K562 (cell line): Measurements from ENCODE around the gene CRHR2. TPM values are rescaled to one million over a fixed set of nuclear protein-coding genes. Genes with fewer than 3 reads are reported as not detected.

Experiments used
- ATAC-seq: fragments of 200-7000 bp; cut with Tn5 transposase; 3 replicates; pipeline ENCODE4 v1.9.1; 2020; ENCODE audit warnings: moderate library complexity
- BruUV-seq: library from RNA; stranded (reverse); fragments of 400-500 nt; replicated peaks from 2 replicates; lab custom pipeline; 2021; lab: Mats Ljungman, UMichigan
- CTCF ChIA-PET: fragments of 300-600 bp; formaldehyde crosslinking; extraction: SDS; loops from one replicate; lab custom pipeline; 2021; ENCODE audit warnings: low intra/inter-chr PET ratio; lab: Yijun Ruan, JAX
- POLR2A ChIA-PET: fragments of 300-600, 350-650 bp; sonication (Branson Sonifier 250); formaldehyde crosslinking; extraction: SDS; loops from one replicate; lab custom pipeline; 2021; ENCODE audit warnings: antibody characterized with exemption, inconsistent platforms; lab: Yijun Ruan, JAX
- DNase-seq, 4 experiments: peaks; one replicate each; pipeline versions ENCODE4 v3.0.0 to v3.0.0-alpha.2; 2011 to 2018; ENCODE audit warnings: low spot score in 3 of 4, mixed read lengths in 3 of 4; ENCODE audit errors: extremely low read depth in 1 of 4
- FAIRE-seq: peaks from 2 replicates; lab custom pipeline; 2011; peaks lifted over from hg19 to GRCh38; lab: Jason Lieb, UNC
- H2AFZ ChIP-seq: 2 replicates; pipeline ENCODE4 v1.6.0; 2011; ENCODE audit warnings: low read depth, low read length, control low read depth, inconsistent platforms
- H3K27ac ChIP-seq: fragments of 200-600 bp; 3 replicates; pipeline ENCODE4 v1.8.0; 2011; ENCODE audit warnings: low read depth, mild to moderate bottlenecking, control low read depth, inconsistent platforms, low read length, moderate library complexity, mixed read lengths; ENCODE audit errors: extremely low read depth
- H3K27me3 ChIP-seq, 2 experiments: fragments of 300-600 bp in 1 of 2; 2 replicates in 1 of 2; 3 replicates in 1 of 2; pipeline versions ENCODE4 v1.6.0 to v1.8.0; 2011; ENCODE audit warnings: inconsistent platforms in 2 of 2, low read length in 2 of 2, mild to moderate bottlenecking in 1 of 2, mixed read lengths in 1 of 2, moderate library complexity in 1 of 2; ENCODE audit not compliant: control insufficient read depth in 2 of 2, insufficient read depth in 2 of 2
- H3K36me3 ChIP-seq: fragments of 300-600 bp; 3 replicates; pipeline ENCODE4 v1.8.0; 2011; ENCODE audit warnings: mild to moderate bottlenecking, low read length, inconsistent platforms; ENCODE audit not compliant: control insufficient read depth, insufficient read depth
- H3K4me1 ChIP-seq, 2 experiments: fragments of 200-600 bp in 1 of 2; replicated peaks in 1 of 2; 2 replicates in 1 of 2; 3 replicates in 1 of 2; pipeline versions ENCODE4 v1.5.1 to v1.8.0; 2011; ENCODE audit warnings: inconsistent platforms in 2 of 2, low read length in 2 of 2, mild to moderate bottlenecking in 1 of 2, mixed read lengths in 1 of 2, moderate library complexity in 1 of 2; ENCODE audit not compliant: control insufficient read depth in 2 of 2, insufficient read depth in 2 of 2
- H3K4me2 ChIP-seq: 2 replicates; pipeline ENCODE4 v1.6.1; 2011; ENCODE audit warnings: low read length, control low read depth, inconsistent platforms, mixed read lengths; ENCODE audit not compliant: insufficient read depth
- H3K4me3 ChIP-seq: fragments of 200-600 bp; sonication (generic), shearing (Covaris generic); 2 replicates; pipeline ENCODE4 v1.5.1; 2016; ENCODE audit warnings: control low read depth, inconsistent platforms
- H3K79me2 ChIP-seq: fragments of 200-600 bp; 3 replicates; pipeline ENCODE4 v1.8.0; 2011; ENCODE audit warnings: low read length, inconsistent platforms; ENCODE audit not compliant: control insufficient read depth, insufficient read depth
- H3K9ac ChIP-seq, 2 experiments: 2 replicates each; pipeline versions ENCODE4 v1.6.0 to v1.6.1; 2011; ENCODE audit warnings: low read depth in 2 of 2, low read length in 2 of 2, control low read depth in 1 of 2, inconsistent platforms in 1 of 2, mild to moderate bottlenecking in 1 of 2, mixed read lengths in 1 of 2; ENCODE audit not compliant: insufficient read depth in 1 of 2
- H3K9me1 ChIP-seq: one replicate; pipeline ENCODE4 v1.6.0; 2011; ENCODE audit warnings: inconsistent platforms, mild to moderate bottlenecking, low read length, moderate library complexity; ENCODE audit not compliant: control insufficient read depth, insufficient read depth
- H3K9me3 ChIP-seq: replicated peaks from 2 replicates; pipeline ENCODE4 v1.5.1; 2011; ENCODE audit warnings: low read depth, low read length, inconsistent platforms; ENCODE audit not compliant: control insufficient read depth, insufficient read depth
- H4K20me1 ChIP-seq: replicated peaks from 2 replicates; pipeline ENCODE4 v1.6.1; 2011; ENCODE audit warnings: low read length, inconsistent platforms, mixed read lengths; ENCODE audit not compliant: control insufficient read depth, insufficient read depth
- JUN ChIP-seq, 2 experiments: sonication (generic) in 1 of 2; formaldehyde crosslinking in 1 of 2; IDR thresholded peaks; 2 replicates each; pipeline versions ENCODE4 v1.6.1 to v1.8.0; 2012 to 2022; ENCODE audit warnings: borderline replicate concordance in 2 of 2, mild to moderate bottlenecking in 2 of 2, improper control_type of control experiment in 1 of 2, low read depth in 1 of 2, low read length in 1 of 2, missing genetic modification reagents in 1 of 2
- KDM4B ChIP-seq, 2 experiments: fragments of 450-650 bp in 1 of 2; sonication (generic) in 1 of 2; IDR thresholded peaks; 2 replicates each; pipeline ENCODE4 v1.6.1; 2016 to 2017; ENCODE audit warnings: borderline replicate concordance in 2 of 2, antibody characterized with exemption in 1 of 2, low read depth in 1 of 2, mild to moderate bottlenecking in 1 of 2
- MBD2 ChIP-seq: sonication (generic); IDR thresholded peaks from 2 replicates; pipeline ENCODE4 v1.6.1; 2016; ENCODE audit warnings: low read depth, borderline replicate concordance
- MLLT1 ChIP-seq, 2 experiments: fragments of 450-650 bp; IDR thresholded peaks; 2 replicates each; pipeline ENCODE4 v1.6.1; 2016
- MYBL2 ChIP-seq, 2 experiments: fragments of 450-650 bp in 1 of 2; sonication (generic) in 1 of 2; formaldehyde crosslinking in 1 of 2; IDR thresholded peaks; 2 replicates each; pipeline versions ENCODE4 v1.6.1 to v1.8.1; 2017 to 2022; ENCODE audit warnings: borderline replicate concordance in 1 of 2, inconsistent platforms in 1 of 2, low read depth in 1 of 2, mild to moderate bottlenecking in 1 of 2, missing genetic modification reagents in 1 of 2, moderate library complexity in 1 of 2
- NR4A1 ChIP-seq, 2 experiments: fragments of 250-450 bp in 1 of 2; fragments of 450-650 bp in 1 of 2; sonication (Bioruptor Pico) in 1 of 2; IDR thresholded peaks; 2 replicates each; pipeline versions ENCODE4 v1.4.0 to v1.6.1; 2016 to 2020; ENCODE audit warnings: mild to moderate bottlenecking in 2 of 2, missing compliant biosample characterization in 1 of 2, missing genetic modification characterization in 1 of 2, moderate library complexity in 1 of 2
- PCBP2 ChIP-seq: fragments of 200-400 bp; formaldehyde crosslinking; IDR thresholded peaks from 2 replicates; pipeline ENCODE4 v1.6.1; 2018; ENCODE audit warnings: low read length, low read depth, mild to moderate bottlenecking, moderate library complexity; ENCODE audit not compliant: poor library complexity, severe bottlenecking
- SAP30 ChIP-seq: fragments of 200-600 bp; sonication (generic); IDR thresholded peaks from 2 replicates; pipeline ENCODE4 v1.6.1; 2012; ENCODE audit warnings: borderline replicate concordance, low read depth, mild to moderate bottlenecking, moderate library complexity, low read length, control low read depth, inconsistent platforms; ENCODE audit not compliant: insufficient read depth, poor library complexity, severe bottlenecking
- SRSF1 ChIP-seq: fragments of 200-400 bp; formaldehyde crosslinking; IDR thresholded peaks from 2 replicates; pipeline ENCODE4 v1.6.1; 2017; ENCODE audit warnings: mild to moderate bottlenecking, low read depth, low read length, moderate library complexity
- SRSF7 ChIP-seq: fragments of 200-400 bp; formaldehyde crosslinking; optimal IDR thresholded peaks from 2 replicates; pipeline ENCODE3; 2017; ENCODE audit warnings: mild to moderate bottlenecking, low read depth, low read length
- STAT5A ChIP-seq: IDR thresholded peaks from 2 replicates; pipeline ENCODE4 v1.6.1; 2012; ENCODE audit warnings: low read length, inconsistent platforms, borderline replicate concordance
- ZNF12 ChIP-seq: sonication (generic); formaldehyde crosslinking; IDR thresholded peaks from 2 replicates; pipeline ENCODE4 v1.4.0; 2020; ENCODE audit warnings: mild to moderate bottlenecking, missing genetic modification reagents
- ZNF174 ChIP-seq: fragments of 250-450 bp; sonication (Bioruptor Pico); IDR thresholded peaks from 2 replicates; pipeline ENCODE4 v1.4.0; 2020; ENCODE audit warnings: mild to moderate bottlenecking
- ZNF239 ChIP-seq: fragments of 250-450 bp; sonication (Bioruptor Pico); IDR thresholded peaks from 2 replicates; pipeline ENCODE4 v1.4.0; 2020; ENCODE audit warnings: mild to moderate bottlenecking
- ZNF408 ChIP-seq: fragments of 250-450 bp; sonication (Bioruptor Pico); IDR thresholded peaks from 2 replicates; pipeline ENCODE4 v1.4.0; 2020; ENCODE audit warnings: low read depth, mild to moderate bottlenecking, moderate library complexity
- ZNF444 ChIP-seq: fragments of 250-450 bp; sonication (Bioruptor Pico); IDR thresholded peaks from 2 replicates; pipeline ENCODE4 v1.4.0; 2020; ENCODE audit warnings: mild to moderate bottlenecking, moderate library complexity
- ZNF778 ChIP-seq: fragments of 450-650 bp; formaldehyde crosslinking; IDR thresholded peaks from 2 replicates; pipeline ENCODE4 v1.4.0; 2020; ENCODE audit warnings: mild to moderate bottlenecking, moderate library complexity
- WGBS: fragments of 100-300 bp; shearing (Covaris generic); methylation state at CpG from one replicate; pipeline ENCODE4 v1.1.6; 2016; ENCODE audit warnings: low coverage, mixed read lengths; ENCODE audit not compliant: insufficient coverage; ENCODE audit errors: missing lambda C conversion rate; 5-methylcytosine and 5-hydroxymethylcytosine counted together
- in situ Hi-C: fragments of 300-500 bp; cut with MboI; formaldehyde crosslinking; loops from 4 replicates; pipeline ENCODE4 v1.15.0; 2018; ENCODE audit warnings: inconsistent platforms, mixed read lengths
- intact Hi-C: fragments of 100-400 bp; cut with micrococcal nuclease; formaldehyde crosslinking; loops from 2 replicates; pipeline ENCODE4 v1.14.2; 2022
- polyA plus RNA-seq, 8 experiments: library from polyadenylated mRNA; depleted of rRNA in 4 of 8; stranded (reverse) in 5 of 8; unstranded in 3 of 8; fragments of >200 nt; fragmentation: Nextera tagmentation in 2 of 8; fragmentation: Illumina TruSeq in 1 of 8; extraction: Ambion mirVana in 2 of 8; extraction: Trizol in 1 of 8; gene quantifications; 2 replicates each; pipeline versions ENCODE4 v1.2.1 to v1.2.3, GENCODE V29; 2011 to 2014; ENCODE audit warnings: inconsistent platforms in 1 of 8, missing spikeins in 1 of 8
- total RNA-seq, 7 experiments: library from RNA; depleted of rRNA in 6 of 7; stranded (reverse); fragments of >200 nt in 6 of 7; fragmentation: Illumina TruSeq in 2 of 7; extraction: Trizol in 2 of 7; gene quantifications; 2 replicates each; pipeline versions ENCODE4 v1.2.1 to v1.2.3, GENCODE V29; 2011 to 2021; ENCODE audit warnings: low replicate concordance in 1 of 7
- TF ChIP-seq, protein P1 (sequence below): sonication (generic); formaldehyde crosslinking; IDR thresholded peaks from 2 replicates; pipeline ENCODE4 v1.9.0; 2022; ENCODE audit warnings: mild to moderate bottlenecking, missing genetic modification reagents

CRHR2 gene
- total and polyA plus RNA-seq, 9 of the 15 experiments (the other 6 are each of a cell fraction or from before 2014, with no cell fraction given) = not detected

GRCh38 chr7:30688718-30689221, 6.5 kb upstream of the CRHR2 start:
- in situ Hi-C loops = no loop called here
- BruUV-seq = no TSS peak

GRCh38 chr7:30687604-30688003, 5.3 kb upstream of the CRHR2 start:
- Histone ChIP-seq H3K9me1 (no peaks in the 10 kb centered on the region), H4K20me1 (peaks cover 3% of the 10 kb centered on the region; the same call in 1 of the 2 replicates), H3K9ac (no peak overlapping the region), H3K4me3 (no peak overlapping the region), H3K27ac (no peak overlapping the region), H3K27me3 (peaks cover 6 to 55% of the 10 kb centered on the region in 2 experiments; a peak in 4 of 5 replicates), H3K79me2 (no peaks in the 10 kb centered on the region), H3K36me3 (no peaks in the 10 kb centered on the region), H2AFZ (no peak overlapping the region), H3K4me1 (peaks cover 0 to 4% of the 10 kb centered on the region in 2 experiments; a peak in 1 of 5 replicates), H3K4me2 (no peak overlapping the region), H3K9me3 (no peaks in the 10 kb centered on the region)
- WGBS = 1% methylated on average over 6 of the region's 6 CpGs
- no TSS peak for BruUV-seq
- no peak for FAIRE-seq
- ChIA-PET POLR2A (interaction anchor here (0.6 to 0.7 kb wide), 4 partner anchors 9 to 58 kb away, joined by 3 to 4 read pairs (median 3); no protein-coding TSS in a partner anchor), CTCF (no interaction called here)
- in situ Hi-C loops = no loop called here
- ATAC-seq = no peak
- intact Hi-C loops = no loop called here
- no peak for DNase-seq
- no peak for TF ChIP-seq SRSF1
- no peak for TF ChIP-seq MLLT1 (IDR thresholded peaks at IDR 0.05)
- no peak for TF ChIP-seq NR4A1 (CRISPR knock-in tag; IDR thresholded peaks at IDR 0.05)
- TF ChIP-seq NR4A1 (tag; IDR thresholded peaks at IDR 0.05) = no peak
- TF ChIP-seq ZNF778 (CRISPR knock-in tag) = no peak
- no peak for TF ChIP-seq STAT5A
- no peak for TF ChIP-seq ZNF12
- TF ChIP-seq ZNF444 = no peak
- TF ChIP-seq, protein P1, sequence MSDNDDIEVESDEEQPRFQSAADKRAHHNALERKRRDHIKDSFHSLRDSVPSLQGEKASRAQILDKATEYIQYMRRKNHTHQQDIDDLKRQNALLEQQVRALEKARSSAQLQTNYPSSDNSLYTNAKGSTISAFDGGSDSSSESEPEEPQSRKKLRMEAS (CRISPR knock-in tag) = no peak
- no peak for TF ChIP-seq SRSF7

More at GRCh38 chr7:30688718-30689221, 6.5 kb upstream of the CRHR2 start:
- Histone ChIP-seq H3K27ac (no peak overlapping the region), H3K9me3 (no peaks in the 10 kb centered on the region)
- POLR2A ChIA-PET = no interaction called here
- FAIRE-seq = no peak
- no peak for TF ChIP-seq SAP30
- no peak for TF ChIP-seq KDM4B (IDR thresholded peaks at IDR 0.05; ENCODE audit: borderline replicate concordance in 2 of 2, low read depth in 1 of 2)
- no peak for TF ChIP-seq MYBL2 (IDR thresholded peaks at IDR 0.05; ENCODE audit: low read depth)
- TF ChIP-seq MYBL2 (CRISPR knock-in tag; IDR thresholded peaks at IDR 0.05; ENCODE audit: borderline replicate concordance) = no peak
- no peak for TF ChIP-seq PCBP2
- TF ChIP-seq ZNF408 (CRISPR knock-in tag) = no peak
- no peak for TF ChIP-seq JUN (IDR thresholded peaks at IDR 0.05; ENCODE audit: borderline replicate concordance, low read depth, low read length)
- TF ChIP-seq JUN (CRISPR knock-in tag; IDR thresholded peaks at IDR 0.05; ENCODE audit: borderline replicate concordance) = no peak
- TF ChIP-seq MBD2 = no peak
- TF ChIP-seq ZNF174 = no peak
- TF ChIP-seq ZNF239 (CRISPR knock-in tag) = no peak
- TF ChIP-seq, all 486 proteins: peak for 0
- Histone ChIP-seq H3K36me3 (no peaks in the 10 kb centered on the region), H3K79me2 (no peaks in the 10 kb centered on the region), H2AFZ (no peak overlapping the region), H3K4me3 (no peak overlapping the region), H4K20me1 (peaks cover 3% of the 10 kb centered on the region; the same call in 1 of the 2 replicates), H3K9me1 (no peaks in the 10 kb centered on the region), H3K4me2 (no peak overlapping the region), H3K27me3 (peaks cover 6 to 53% of the 10 kb centered on the region in 2 experiments; a peak in 4 of 5 replicates), H3K9ac (no peak overlapping the region), H3K4me1 (no peaks in the 10 kb centered on the region)
- ATAC-seq (no peak), DNase-seq (no peak)
- 5% methylated on average over 5 of the region's 5 CpGs for WGBS
- intact Hi-C loops = no loop called here
- CTCF ChIA-PET = no interaction called here
